Activated CD8-positive, alpha-beta memory T cell treated with anti-CD3 and anti-CD28 coated beads for 48 hours (primary cell): ENCODE results near the gene OPCML.

ENCODE experiments used
- DNase-seq, 3 experiments: peaks; one replicate each; pipeline ENCODE4 v3.0.0-alpha.2; 2020; ENCODE audit warnings: low read depth in 2 of 3, low spot score in 2 of 3

Gene OPCML

DNA sequence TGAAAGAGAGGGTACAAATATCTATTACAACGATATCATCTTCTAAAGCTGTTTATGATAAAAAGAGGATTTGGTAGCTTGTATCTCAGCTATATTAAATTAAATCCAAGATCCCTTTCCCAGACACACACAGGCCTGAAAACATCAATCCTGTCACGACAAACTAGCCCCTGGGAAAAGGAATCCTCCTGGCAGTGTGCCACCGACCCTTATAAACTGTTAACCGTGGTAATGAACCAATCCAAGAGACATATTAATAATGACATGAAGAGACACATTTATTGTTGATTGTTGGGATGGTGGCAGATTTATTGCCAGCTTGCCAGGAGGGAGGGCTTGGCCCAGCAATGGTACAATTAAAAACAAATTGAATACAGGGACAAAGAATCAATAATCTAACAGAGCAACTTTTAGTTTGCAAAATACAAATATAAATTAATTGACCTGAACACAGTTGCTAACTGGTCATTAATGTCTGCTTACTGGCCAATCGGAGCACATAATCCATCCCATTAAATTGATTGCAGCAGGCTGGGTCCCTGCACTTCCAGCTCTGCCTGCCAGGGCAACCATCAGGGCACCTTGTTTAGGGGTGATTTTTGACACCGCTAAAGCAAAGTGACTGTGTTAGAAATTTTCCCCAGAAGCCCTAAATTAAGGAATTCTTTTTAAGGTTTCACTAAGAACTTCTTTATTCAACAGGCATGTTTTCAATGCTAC lies 887.6 kb downstream of the OPCML start:
- DNase-seq, result no peak

DNA sequence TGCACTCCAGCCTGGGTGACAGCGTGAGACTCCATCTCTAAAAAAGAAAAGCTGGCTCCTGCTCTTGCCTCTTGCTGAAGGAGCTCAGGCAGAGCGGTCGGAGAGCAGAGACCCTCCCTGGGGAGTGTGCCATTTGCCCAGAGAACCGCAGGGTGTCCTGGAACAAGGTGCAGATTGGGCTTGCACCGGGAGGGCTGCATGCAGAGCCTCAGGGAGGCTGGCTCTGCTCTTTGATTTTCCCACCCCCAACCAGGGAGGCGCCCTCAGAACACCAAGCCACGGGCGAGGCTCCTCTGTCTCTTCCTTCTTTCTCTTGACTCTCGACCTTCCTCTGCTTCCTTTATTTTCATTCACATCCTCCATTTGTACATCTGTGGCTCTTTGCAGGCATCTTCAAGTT lies 889.1 kb downstream of the OPCML start:
- DNase-seq, result no peak

DNA sequence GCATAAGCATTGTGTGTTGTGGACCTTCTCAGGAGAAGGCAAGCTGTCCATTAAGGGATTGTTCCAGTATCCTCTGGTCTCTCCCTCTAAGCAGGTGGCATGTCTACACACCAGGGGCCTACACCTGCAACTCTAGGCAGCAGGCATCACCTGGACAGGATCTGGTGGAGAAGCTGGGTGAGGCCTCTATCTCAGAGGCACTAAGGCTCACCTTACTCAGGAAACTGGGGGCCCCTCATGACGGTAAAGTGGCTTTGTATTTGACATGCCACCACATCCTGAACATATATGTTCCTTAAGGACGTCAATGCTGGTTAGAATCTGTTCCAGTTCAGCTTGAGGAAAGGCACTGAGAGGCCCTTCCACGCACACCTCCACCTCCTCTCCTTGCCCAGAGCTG lies 891.3 kb downstream of the OPCML start:
- no peak for DNase-seq

DNA sequence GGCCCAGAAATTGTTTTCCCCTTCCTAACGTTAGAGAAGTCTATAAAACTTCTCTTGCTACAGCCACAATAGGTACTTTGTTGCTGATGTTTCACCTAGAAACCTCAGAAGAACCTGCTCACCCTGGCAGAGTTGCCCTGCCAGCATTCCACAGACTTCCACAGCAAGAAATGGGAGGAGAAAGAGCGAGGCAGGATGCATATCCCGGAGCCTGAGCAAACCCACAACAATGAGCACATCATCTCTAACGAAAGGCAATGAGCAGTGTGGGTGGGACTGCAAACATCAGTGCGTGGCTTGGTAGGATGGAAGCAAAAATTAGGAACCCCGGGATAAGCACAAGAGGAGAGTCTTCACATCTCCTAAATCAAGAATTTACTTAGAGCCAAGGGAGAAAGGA lies 892.3 kb downstream of the OPCML start:
- no peak for DNase-seq

- no peak for DNase-seq
These were observed 892.9 kb downstream of the OPCML start for GRCh38 chr11:132639403-132639802.

- DNase-seq, result no peak
These were observed 893.9 kb downstream of the OPCML start for GRCh38 chr11:132638423-132638822.

- DNase-seq, result no peak
These were observed 895.8 kb downstream of the OPCML start for GRCh38 chr11:132636523-132636922.

DNA sequence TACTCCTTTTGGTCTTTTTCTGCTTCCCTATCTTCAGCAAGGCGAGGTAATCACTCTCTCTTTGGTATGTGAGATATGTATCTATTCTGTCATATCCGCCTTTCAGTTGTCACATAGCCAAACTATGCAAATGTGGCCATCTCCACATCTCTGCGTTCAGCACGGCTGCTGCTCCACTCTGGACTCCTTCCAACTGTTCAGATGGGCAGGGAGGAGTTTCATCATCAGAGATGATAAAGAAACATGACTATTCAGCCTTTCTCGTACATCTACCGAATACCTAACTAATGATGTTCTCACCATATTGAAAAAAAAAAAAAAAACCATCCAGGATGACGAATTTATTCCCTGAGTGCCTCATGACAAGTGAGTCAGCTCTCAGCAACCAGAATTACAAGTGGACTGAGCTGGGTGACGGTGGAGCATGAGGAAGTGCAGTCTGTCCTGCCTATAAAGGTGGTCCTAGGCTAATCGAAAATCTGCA lies 899.6 kb downstream of the OPCML start:
- no peak for DNase-seq

DNA sequence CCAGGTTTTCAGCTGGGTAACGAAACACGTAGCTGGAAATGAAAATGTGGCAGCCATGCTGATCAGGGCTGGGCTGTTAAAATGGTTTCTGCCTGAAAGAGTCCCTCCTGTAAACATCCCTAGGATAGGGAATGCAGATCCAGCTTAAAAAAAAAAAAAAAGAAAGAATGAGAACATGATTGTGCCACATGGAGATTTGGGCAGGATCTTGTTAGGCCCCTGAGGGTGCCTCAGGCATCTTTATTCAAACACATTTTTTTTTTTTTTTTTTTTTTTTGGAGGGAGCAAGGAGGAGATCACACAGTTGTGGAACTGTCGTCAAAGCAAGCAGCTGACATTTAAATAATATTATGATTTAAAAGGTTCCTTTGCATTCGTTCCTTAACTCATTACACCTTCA lies 900.3 kb downstream of the OPCML start:
- DNase-seq, result no peak

DNA sequence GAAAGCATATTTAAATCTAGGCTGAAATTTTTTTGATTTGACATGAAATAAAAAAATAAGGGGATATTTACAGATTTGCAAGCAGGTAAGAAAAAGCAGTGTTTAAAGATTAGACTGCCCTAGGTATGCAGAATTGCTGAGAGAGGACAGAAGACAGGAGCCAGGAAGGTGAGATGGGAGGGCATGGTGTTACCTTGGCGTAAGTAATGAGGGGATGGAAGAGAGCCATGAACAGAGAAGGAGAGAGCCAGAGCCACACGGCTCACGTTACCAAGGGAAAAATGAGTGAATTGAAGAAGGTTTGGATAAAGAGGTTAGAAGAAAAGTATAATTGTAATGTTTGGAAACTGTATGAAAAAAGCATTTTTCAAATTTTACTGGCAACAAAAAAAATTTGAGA lies 904.3 kb downstream of the OPCML start:
- no peak for DNase-seq

GRCh38 chr11:132626446-132626845 lies 905.9 kb downstream of the OPCML start:
- DNase-seq, result no peak

GRCh38 chr11:132623511-132623910 lies 908.8 kb downstream of the OPCML start:
- DNase-seq, result no peak

GRCh38 chr11:132621976-132622580 lies 910.2 kb downstream of the OPCML start:
- DNase-seq, result no peak

- no peak for DNase-seq
These were observed 911.9 kb downstream of the OPCML start for GRCh38 chr11:132620423-132620822.

DNA sequence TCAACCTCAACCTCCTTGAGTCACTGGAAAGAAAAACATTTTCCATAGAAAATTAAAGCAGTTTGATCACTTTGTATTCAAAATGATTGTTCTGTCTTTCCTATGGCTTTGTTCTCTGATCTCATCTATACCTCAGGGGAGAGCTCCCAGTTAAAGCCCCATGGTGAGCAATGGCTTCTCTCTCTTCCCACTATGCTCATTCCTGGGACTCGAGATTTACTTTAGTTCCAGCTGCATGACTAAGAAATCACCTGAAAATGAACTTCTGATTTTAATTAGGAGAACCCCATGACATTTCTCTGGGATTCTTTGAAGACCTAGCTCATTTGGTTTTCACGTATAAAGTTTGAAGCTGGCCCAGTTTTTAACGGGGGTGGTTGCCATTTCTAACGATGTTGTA lies 921.5 kb downstream of the OPCML start:
- DNase-seq, result no peak

DNA sequence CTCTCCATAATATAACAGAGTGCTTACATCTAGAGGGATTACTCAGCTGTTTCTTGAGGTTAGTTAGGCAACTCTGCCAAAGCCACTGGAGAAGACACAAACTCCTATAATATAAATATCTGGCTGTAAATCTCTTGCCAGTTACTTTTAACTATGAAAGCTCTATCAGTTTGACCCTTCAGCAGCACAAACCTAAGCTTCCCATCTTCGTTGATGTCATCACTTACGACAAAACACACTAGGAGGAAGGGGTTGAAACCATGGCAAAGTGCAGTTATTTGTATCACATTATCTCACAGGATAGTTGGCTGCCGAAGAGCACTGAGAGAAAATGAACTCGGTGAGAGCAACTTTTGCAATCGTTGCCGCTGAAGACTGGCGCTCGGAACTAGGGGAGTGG lies 922.1 kb downstream of the OPCML start:
- no peak for DNase-seq

DNA sequence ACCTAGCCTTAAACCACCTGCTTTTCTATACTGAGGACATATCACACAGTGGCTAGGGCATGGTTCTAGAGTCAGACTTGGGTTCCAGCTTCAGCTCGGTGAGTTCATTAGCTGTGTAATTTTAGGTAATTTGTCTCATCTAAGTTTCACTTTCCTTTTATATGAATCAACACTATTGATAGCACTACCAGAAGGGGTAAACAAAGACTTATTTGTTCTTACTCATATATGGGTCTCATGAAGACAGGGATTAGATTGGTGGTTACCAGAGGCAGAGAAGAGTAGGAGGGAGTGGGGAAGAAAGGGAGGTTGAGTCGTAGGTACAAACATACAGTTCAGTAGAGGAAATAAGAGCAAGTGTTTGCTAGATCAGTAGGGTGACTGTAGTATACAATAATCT lies 924.7 kb downstream of the OPCML start:
- DNase-seq, result no peak

GRCh38 chr11:132605825-132606570 lies 926.3 kb downstream of the OPCML start:
- DNase-seq, result no peak

- DNase-seq, result no peak
These were observed 927.9 kb downstream of the OPCML start for GRCh38 chr11:132604431-132604830.

- DNase-seq, result no peak
These were observed 930.4 kb downstream of the OPCML start for GRCh38 chr11:132601875-132602274.

DNA sequence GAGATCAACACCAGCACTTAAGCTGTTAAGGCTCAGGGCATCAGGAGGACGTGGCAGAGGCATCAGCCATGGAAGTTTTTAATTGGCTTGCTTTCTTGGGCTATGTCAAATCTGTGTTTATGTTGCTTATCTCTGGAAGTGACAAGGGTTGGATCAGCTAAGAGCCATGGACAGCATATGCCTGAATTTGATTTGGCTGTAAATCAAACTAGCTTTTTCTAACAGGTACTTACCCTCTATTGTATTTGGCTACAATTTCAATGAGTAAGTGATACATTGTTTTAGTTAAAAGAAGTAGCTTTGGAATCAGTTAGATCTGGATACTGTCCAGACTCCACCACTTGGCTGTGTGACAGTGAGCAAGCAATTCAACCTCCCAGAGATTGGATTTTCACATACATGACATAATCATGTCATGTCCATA lies 936.6 kb downstream of the OPCML start:
- DNase-seq, result no peak

DNA sequence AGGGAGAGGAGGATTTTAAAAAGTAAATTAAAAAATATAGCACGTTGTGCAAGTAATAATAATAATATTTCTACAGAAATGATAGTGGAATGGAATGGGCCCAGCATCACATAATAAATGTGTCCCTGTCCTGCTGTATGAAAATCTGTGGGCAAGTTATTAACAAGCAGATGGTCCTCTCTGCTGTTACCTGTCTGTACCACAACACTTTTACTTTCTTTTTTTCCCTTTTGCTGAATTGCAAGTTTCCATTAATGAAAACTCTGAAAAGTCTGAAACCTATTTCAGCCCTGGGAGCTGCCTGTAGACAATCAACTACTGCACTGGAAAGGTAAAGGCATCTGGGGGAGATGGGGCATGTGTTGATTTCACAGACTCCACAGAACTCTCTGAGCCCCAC lies 937.1 kb downstream of the OPCML start:
- no peak for DNase-seq
